Heart right ventricle (tissue), 16 donors: ENCODE results near the gene TACR1. TPM values are rescaled to one million over a fixed set of nuclear protein-coding genes. Genes with fewer than 3 reads are reported as not detected.

ENCODE experiments used
- ATAC-seq, 8 donors: fragments of 200-7000 bp; cut with Tn5 transposase; one replicate each; pipeline ENCODE4 v1.9.1; 2020; ENCODE audit warnings: mild to moderate bottlenecking in 8 of 8, moderate library complexity in 8 of 8, moderate number of reproducible peaks in 1 of 8
- DNase-seq, 2 donors: peaks; one replicate each; pipeline ENCODE4 v3.0.0-alpha.2; 2020
- H3K27ac ChIP-seq, 10 donors: fragments of 200-600 bp; sonication (generic) in 2 of 10; one replicate each; pipeline versions ENCODE4 v1.5.0 to v1.8.0; 2020 to 2022; ENCODE audit warnings: mild to moderate bottlenecking in 3 of 10
- H3K27me3 ChIP-seq, 7 donors: fragments of 200-600 bp; one replicate each; pipeline ENCODE4 v1.8.0; 2021 to 2022; ENCODE audit warnings: mild to moderate bottlenecking in 2 of 7
- H3K36me3 ChIP-seq, 9 donors: fragments of 200-600 bp; sonication (generic) in 1 of 9; one replicate each; pipeline versions ENCODE4 v1.5.0 to v1.8.0; 2020 to 2022; ENCODE audit warnings: mild to moderate bottlenecking in 2 of 9
- H3K4me1 ChIP-seq, 9 donors: fragments of 200-600 bp; sonication (generic) in 1 of 9; one replicate each; pipeline versions ENCODE4 v1.5.0 to v1.8.0; 2020 to 2022; ENCODE audit warnings: mild to moderate bottlenecking in 4 of 9
- H3K4me3 ChIP-seq, 10 donors: fragments of 200-600 bp; sonication (generic) in 2 of 10; one replicate each; pipeline versions ENCODE4 v1.5.0 to v1.8.0; 2020 to 2022; ENCODE audit warnings: mild to moderate bottlenecking in 7 of 10, moderate library complexity in 2 of 10
- H3K9me3 ChIP-seq, 11 donors: fragments of 200-600 bp in 10 of 11; sonication (generic) in 2 of 11; one replicate each; pipeline versions ENCODE4 v1.5.0 to v1.8.0; 2013 to 2022; ENCODE audit warnings: mild to moderate bottlenecking in 2 of 11, control low read depth in 1 of 11, moderate library complexity in 1 of 11
- CTCF ChIP-seq, 9 donors: fragments of 200-600 bp; sonication (generic) in 2 of 9; IDR thresholded peaks; one replicate each; pipeline versions ENCODE4 v1.5.0 to v1.8.0; 2021 to 2022; ENCODE audit warnings: antibody characterized with exemption in 9 of 9, mild to moderate bottlenecking in 5 of 9, moderate library complexity in 1 of 9
- WGBS, 2 donors: extraction: QIAGEN DNeasy Blood & Tissue Kit; methylation state at CpG; one replicate each; pipeline ENCODE4 v1.1.7; 2013; ENCODE audit warnings: inconsistent platforms in 1 of 2; 5-methylcytosine and 5-hydroxymethylcytosine counted together
- intact Hi-C, 10 donors: fragments of 100-400 bp; cut with DNase I; formaldehyde crosslinking; loops; one replicate each; pipeline versions ENCODE4 v1.11.1 to v1.14.2; 2022
- polyA plus RNA-seq, 2 donors: library from polyadenylated mRNA; stranded (reverse); fragments of 200-250 nt; gene quantifications; one replicate each; pipeline ENCODE4 v1.2.3, GENCODE V29; 2013
- total RNA-seq, 10 donors: library from RNA; stranded (reverse); fragmentation: NEBNext Ultra II Directional in 3 of 10; extraction: Animal tissue kit (Norgen Biotek cat#: 25700) in 3 of 10; gene quantifications; one replicate each; pipeline versions ENCODE4 v1.2.1 to v1.2.4, GENCODE V29; 2021 to 2023
- donor health status: Arrhythmogenic right ventricular cardiomyopathy.
- donor health status: ischemic (EF 13 %, LVEDD 7.1; RV severe dilation, severe dysfunction).
- donor health status: healthy with polysubstance abuse.
- donor health status: DM: no; HTN: yes; CAD: no.
- donor health status: DM: no; HTN: no; CAD: no.
- donor health status: ischemic (EF 25% LVEDD 6.9; RV normal size, moderate dysfunction).
- donor health status: ischemic (EF 25% LVEDD 5.7; RV mildly dilated, moderate dysfunction).
- donor health status: healthy.
- donor health status: DM: yes; HTN: yes; CAD: no.
- donor health status: Ischemic cardiomyopathy.
- donor health status: ischemic (EF 35%, LVEDD 5.7; RV mildly dilated, moderate dysfunction).
- donor health status: nonischemic (EF 11% LVEDD 7.7; RV severe dilation, severe dysfunction).
- donor health status: DM: yes; HTN: yes; CAD: no.
- donor health status: PGD.
- donor health status: ischemic (EF 29% LVEDD 5.4; RV normal size, mild dysfunction).
- donor health status: nonischemic (EF 23%, LVEDD 6.1; RV moderate dilation, normal function).

The TACR1 gene
- total and polyA plus RNA-seq, 12 donors: 0.06 to 0.38 (median 0.17) TPM; not detected in 3

GRCh38 chr2:75098856-75099255 is 100.5 kb downstream of the TACR1 start:
- intact Hi-C loops: no loop called here
- Histone ChIP-seq H3K4me1 (no peaks in the 10 kb centered on the region), H3K27me3 (no peaks in the 10 kb centered on the region), H3K36me3 (no peaks in the 10 kb centered on the region), H3K9me3 (peaks cover 0 to 9% (median 4%) of the 10 kb centered on the region in 11 donors), H3K4me3 (no peak overlapping the region), H3K27ac (no peak overlapping the region)
- ATAC-seq (no peak), DNase-seq (no peak)
- WGBS, 2 donors: 39 to 48% methylated on average over 2 of the region's 2 CpGs
- TF ChIP-seq CTCF (IDR thresholded peaks at IDR 0.05): peak in 7 of 9 donors; percentile 12 to 39 (median 28)

- Histone ChIP-seq H3K27me3 (no peaks in the 10 kb centered on the region), H3K4me1 (no peaks in the 10 kb centered on the region), H3K27ac (no peak overlapping the region), H3K4me3 (no peak overlapping the region), H3K36me3 (no peaks in the 10 kb centered on the region), H3K9me3 (peaks cover 0 to 7% (median 0%) of the 10 kb centered on the region in 11 donors)
- no peak for ATAC-seq
- WGBS, 2 donors: 90 to 98% methylated on average over 1 of the region's 1 CpG
- no peak for DNase-seq
- no peak for TF ChIP-seq CTCF (IDR thresholded peaks at IDR 0.05)
- intact Hi-C loops: no loop called here
These were observed 101.5 kb downstream of the TACR1 start for GRCh38 chr2:75097831-75098230.

GRCh38 chr2:75094405-75094804 is 104.9 kb downstream of the TACR1 start:
- Histone ChIP-seq H3K27me3 (no peaks in the 10 kb centered on the region), H3K4me3 (no peak overlapping the region), H3K9me3 (no peaks in the 10 kb centered on the region), H3K27ac (no peak overlapping the region), H3K36me3 (no peaks in the 10 kb centered on the region), H3K4me1 (no peaks in the 10 kb centered on the region)
- 95 to 96% methylated on average over 1 of the region's 1 CpG for WGBS, 2 donors
- DNase-seq (no peak), ATAC-seq (no peak)
- intact Hi-C loops: no loop called here
- TF ChIP-seq CTCF (IDR thresholded peaks at IDR 0.05): no peak

- intact Hi-C loops: no loop called here
- Histone ChIP-seq H3K36me3 (no peaks in the 10 kb centered on the region), H3K27ac (no peak overlapping the region), H3K9me3 (no peaks in the 10 kb centered on the region), H3K27me3 (no peaks in the 10 kb centered on the region), H3K4me3 (no peak overlapping the region), H3K4me1 (no peaks in the 10 kb centered on the region)
- 84 to 88% methylated on average over 5 of the region's 5 CpGs for WGBS, 2 donors
- DNase-seq (no peak), ATAC-seq (no peak)
- no peak for TF ChIP-seq CTCF (IDR thresholded peaks at IDR 0.05)
These were observed 108.4 kb downstream of the TACR1 start for GRCh38 chr2:75090770-75091515.
